GM18517 (cell line): ENCODE data around the gene C5AR1.
"Not testable (repeated sequence)": the region's sequence is repeated elsewhere in the genome, so short reads cannot be mapped to it uniquely, and the experiment has no call there.

Source experiments
- ATAC-seq: cut with Tn5 transposase; IDR thresholded peaks from one replicate; pipeline ENCODE4 v1.9.1; 2021; ENCODE audit warnings: mild to moderate bottlenecking, moderate library complexity; ENCODE audit not compliant: unreplicated experiment

C5AR1 gene

DNA sequence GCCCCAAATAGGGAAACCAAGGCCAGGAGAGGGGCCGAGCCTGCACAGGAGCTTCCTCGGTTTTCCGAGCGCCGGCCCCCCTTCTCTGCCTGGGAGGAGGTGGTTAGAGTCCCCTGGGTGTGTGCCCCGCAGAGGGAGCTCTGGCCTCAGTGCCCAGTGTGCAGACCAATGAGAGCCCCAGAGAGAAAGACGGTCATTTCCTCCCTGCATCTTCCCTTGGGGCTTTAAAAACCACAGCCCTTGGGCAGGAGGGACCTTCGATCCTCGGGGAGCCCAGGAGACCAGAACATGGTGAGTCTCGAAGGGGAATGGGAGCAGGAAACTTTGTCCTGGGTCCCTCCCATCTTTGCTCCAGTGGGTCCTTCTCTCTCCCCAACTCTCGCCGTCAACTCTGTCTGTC lies at the start of gene C5AR1:
Gene C5AR1, plus strand, starts transcription at position 254 of the 400 bp plus-strand sequence. Its CDS starts 35 bp downstream, at position 289.
- ATAC-seq = no peak

- ATAC-seq = no peak
These were observed 49.2 kb upstream of the C5AR1 start for GRCh38 chr19:47260476-47260875.

DNA sequence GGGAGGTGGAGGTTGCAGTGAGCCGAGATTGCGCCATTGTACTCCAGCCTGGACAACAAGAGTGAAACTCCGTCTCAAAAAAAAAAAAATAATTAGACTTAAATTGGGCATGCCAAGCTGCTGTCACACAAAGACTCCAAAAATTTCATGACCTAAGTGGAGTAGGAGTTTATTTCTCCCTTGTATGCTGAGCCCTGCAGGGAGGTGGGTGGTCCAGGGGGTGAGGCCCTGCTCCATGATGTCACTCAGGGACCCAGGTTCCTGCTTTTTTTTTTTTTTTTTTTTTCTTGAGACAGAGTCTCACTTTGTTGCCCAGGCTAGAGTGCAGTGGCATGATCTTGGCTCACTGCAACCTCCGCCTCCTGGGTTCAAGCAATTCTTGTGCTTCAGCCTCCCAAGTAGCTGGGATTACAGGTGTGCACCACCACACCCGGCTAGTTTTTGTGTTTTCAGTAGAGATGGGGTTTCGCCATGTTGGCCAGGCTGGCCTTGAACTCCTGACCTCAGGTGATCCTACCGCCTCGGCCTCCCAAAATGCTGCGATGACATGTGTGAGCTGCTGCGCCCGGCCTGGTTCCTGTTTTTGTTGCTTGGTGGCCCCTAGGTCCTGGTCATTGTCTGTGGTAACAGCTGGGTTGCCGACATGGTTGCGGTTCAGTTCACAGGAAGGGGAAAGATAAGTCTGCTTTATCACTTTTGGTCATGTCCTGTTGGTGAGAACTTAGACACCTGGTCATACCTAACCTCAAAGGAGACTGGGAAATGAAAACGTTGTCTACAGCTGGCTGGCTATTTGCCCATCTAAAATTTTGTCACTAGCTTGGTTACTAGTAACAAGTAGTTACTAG lies 47.5 kb upstream of the C5AR1 start:
- ATAC-seq = peak; percentile 61

DNA sequence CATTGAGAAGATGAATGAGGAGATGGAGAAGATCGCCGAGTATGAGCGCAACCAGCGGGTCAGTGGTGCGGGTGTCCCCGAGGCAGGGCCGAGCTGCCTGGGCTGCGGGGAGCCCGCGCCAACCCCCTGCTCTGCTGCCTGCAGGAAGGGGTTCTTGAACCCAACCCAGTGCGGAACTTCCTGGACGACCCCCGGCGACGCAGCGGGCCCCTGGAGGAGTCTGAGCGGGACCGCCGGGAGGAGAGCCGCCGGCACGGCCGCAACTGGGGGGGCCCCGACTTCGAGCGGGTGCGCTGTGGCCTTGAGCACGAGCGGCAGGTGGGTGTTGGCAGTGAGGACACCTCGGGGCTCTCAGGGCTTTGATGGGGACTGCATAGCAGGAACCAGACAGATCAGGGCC lies 45.0 kb upstream of the C5AR1 start:
- no peak for ATAC-seq

GRCh38 chr19:47266401-47266941 lies 43.2 kb upstream of the C5AR1 start:
- no peak for ATAC-seq

GRCh38 chr19:47267350-47267759 lies 42.3 kb upstream of the C5AR1 start:
- no peak for ATAC-seq

DNA sequence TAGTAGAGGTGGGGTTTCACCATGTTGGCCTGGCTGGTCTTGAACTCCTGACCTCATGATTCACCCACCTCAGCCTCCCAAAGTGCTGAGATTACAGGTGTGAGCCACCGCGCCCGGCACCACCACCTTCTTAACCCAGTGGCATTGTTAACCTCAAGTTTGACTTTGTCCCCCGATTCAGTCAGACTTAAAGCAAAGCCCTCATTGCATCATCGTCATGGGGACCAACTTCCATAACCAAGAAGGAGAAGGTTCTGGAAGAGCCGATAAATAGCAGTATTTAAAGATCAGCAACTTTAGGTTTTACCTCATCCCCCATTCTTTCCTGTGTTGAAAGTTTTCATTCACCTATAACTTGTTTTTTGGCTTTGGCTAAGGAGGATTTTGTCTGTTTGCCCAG lies 41.6 kb upstream of the C5AR1 start:
- ATAC-seq = no peak

GRCh38 chr19:47269596-47269995 lies 40.1 kb upstream of the C5AR1 start:
- no peak for ATAC-seq

GRCh38 chr19:47270408-47270807 lies 39.3 kb upstream of the C5AR1 start:
- ATAC-seq = no peak

DNA sequence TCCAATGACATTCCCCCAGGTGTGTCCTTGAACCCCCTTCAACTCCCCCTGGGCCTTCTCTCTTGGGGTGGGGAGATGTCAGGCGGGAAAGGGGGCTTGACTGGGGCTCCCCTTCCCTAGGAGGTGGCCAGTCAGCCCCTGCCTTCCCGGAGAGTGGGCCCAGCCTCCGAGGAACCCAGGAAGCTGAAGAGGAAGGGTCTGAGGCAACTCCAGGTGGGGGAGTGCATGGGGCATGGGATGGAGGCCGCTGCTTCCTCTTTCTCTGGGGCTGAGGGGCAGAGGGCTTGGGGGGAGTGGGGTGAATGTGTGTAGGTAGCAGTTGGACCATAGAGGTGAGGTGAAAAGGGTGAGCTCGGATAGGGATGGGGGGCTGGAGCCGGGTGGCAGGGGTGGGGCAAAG lies 37.7 kb upstream of the C5AR1 start:
- no peak for ATAC-seq

GRCh38 chr19:47272448-47273312 lies 37.0 kb upstream of the C5AR1 start:
- no peak for ATAC-seq

DNA sequence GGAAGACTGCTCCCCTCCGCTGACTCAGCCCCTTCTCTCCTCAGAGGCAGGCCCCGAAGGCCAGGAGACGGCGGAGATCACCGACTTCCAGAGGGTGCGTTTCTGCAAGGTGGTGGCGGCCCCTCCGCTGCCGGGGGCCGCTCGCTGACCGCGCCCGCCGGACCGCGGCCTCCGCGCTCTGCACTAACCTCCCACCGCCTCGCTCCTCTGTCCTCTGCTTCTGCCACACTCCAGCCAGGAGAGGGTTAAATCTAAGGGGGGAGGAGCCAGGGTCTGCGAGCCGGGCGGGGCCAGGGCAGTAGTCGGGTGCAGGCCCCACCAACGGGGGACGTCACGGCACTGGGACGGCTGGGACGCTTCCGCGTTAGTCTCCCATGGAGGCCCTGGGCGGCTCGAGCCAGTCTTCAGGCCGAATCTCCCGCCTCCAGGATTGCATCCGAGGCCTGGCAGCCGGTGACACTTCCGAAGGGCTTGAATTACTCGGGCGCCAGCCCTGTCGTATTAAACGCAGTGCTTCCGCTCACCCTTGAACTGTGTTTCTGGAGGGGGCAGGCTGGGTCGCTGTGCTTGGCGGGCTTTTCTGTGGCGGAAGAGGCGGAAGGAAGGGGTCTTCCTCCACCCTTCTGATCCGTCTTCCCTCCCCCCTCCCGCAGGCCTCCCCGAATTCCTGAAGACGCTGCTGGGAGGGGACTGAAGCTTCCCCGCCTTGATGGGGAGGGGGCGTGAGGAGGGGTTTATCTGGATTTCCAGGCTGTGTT lies 36.2 kb upstream of the C5AR1 start:
- peak; percentile 67 for ATAC-seq

GRCh38 chr19:47274071-47274890 lies 35.4 kb upstream of the C5AR1 start, which contains the start of gene INAFM1:
Gene INAFM1, plus strand, starts transcription at chr19:47274885. Its CDS starts 35 bp downstream, at chr19:47274920.
- ATAC-seq = peak; percentile 47

- no peak for ATAC-seq
These were observed 34.5 kb upstream of the C5AR1 start for GRCh38 chr19:47274891-47275761.

GRCh38 chr19:47275791-47276461 lies 33.7 kb upstream of the C5AR1 start:
- ATAC-seq = no peak

DNA sequence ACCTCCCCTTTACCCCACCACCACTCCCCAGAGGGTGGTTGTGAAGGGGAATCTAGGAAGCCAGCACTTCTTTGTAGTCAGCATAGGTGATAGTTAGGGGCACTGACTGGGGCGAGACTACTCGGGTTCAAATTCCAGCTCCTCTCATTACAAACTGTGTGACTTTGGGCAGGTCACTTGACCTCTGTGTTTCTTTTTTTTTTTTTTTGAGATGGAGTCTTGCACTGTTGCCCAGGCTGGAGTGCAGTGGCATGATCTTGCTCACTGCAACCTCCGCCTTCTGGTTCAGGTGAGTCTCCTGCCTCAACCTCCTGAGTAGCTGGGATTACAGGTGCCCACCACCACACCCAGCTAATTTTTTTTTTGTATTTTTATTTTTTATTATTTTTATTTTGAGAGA lies 33.1 kb upstream of the C5AR1 start:
- ATAC-seq = not testable (repeated sequence)

DNA sequence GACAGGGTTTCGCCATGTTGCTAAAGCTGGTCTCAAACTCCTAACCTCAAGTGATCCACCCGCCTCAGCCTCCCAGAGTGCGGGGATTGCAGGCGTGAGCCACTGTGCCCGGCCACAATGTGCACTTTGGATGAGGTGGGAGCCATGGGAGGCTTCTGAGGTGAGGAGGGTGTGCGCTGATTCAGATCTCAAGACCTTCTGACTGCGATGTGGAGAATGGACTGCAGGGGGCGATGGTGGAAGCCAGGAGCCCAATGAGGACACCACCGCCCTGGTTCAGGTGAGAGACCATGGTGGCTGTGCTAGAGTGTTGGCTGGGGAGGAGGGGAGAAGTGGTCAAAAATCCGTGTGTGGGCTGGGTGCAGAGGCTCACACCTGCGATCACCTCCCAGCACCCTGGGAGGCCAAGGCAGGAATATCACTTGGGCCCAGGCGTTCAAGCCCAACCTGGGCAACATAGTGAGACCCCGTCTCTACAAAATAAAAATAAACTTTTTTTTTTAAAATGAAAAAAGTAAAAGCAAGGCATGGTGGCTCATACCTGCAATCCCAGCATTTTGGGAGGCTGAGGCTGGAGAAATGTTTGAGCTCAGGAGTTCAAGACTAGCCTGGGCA lies 29.4 kb upstream of the C5AR1 start:
- ATAC-seq = no peak
